SK-N-DZ (cell line): ENCODE data around the gene ATP2C1.
"Not testable (repeated sequence)": the region's sequence is repeated elsewhere in the genome, so short reads cannot be mapped to it uniquely, and the experiment has no call there.

Experiments used
- DNase-seq: peaks from one replicate; pipeline ENCODE4 v3.0.0-alpha.2; 2015; ENCODE audit warnings: low spot score

ATP2C1 gene

GRCh38 chr3:130934442-130935089, 40.7 kb downstream of the ATP2C1 start:
- no peak for DNase-seq

- no peak for DNase-seq
These were observed 42.0 kb downstream of the ATP2C1 start for GRCh38 chr3:130935761-130936492.

GRCh38 chr3:130939753-130940152, 45.9 kb downstream of the ATP2C1 start:
- no peak for DNase-seq

DNA sequence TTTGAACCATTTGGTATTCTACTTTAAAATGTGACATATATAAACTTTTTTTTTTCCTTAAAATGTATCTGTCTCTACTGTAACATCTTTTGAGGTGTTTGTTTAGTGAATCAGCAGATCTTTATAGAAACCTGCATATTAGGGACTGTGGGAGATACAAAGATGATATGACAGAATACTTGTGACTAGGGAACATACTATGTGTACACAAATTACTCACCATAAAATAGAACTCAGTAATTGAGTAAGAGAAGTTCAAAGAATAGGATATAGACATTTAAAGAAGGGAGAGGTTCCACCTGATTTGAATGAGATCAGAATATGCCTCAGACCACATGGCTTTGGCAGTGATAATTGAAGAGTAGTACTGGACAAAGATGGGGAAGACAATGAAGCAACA, 47.9 kb downstream of the ATP2C1 start:
- DNase-seq, result no peak

DNA sequence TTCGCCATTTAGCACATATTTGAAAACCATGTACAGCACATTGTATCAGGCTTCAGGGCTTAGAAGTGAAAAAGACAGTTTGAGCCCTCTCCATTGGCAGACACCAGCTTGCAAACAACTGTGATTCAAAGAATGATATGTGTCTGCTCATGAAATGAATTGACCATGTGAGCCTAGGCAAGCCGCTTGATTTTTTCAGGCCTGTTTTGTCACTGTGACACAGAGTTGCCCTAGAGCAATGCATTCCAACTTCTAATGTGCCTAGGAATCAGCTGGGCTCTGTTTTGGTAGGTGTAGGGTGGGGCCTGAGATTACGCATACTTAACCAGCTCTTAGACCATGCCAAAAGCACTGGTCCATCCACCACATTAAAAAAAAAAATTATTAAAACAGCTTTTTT, 53.0 kb downstream of the ATP2C1 start:
- DNase-seq, result no peak

GRCh38 chr3:130948001-130948773, 54.3 kb downstream of the ATP2C1 start:
- no peak for DNase-seq

- no peak for DNase-seq
These were observed 55.0 kb downstream of the ATP2C1 start for GRCh38 chr3:130948929-130949328.

- DNase-seq, result no peak
These were observed 56.2 kb downstream of the ATP2C1 start for GRCh38 chr3:130950124-130950523.

GRCh38 chr3:130950641-130951040, 56.8 kb downstream of the ATP2C1 start:
- DNase-seq, result no peak

DNA sequence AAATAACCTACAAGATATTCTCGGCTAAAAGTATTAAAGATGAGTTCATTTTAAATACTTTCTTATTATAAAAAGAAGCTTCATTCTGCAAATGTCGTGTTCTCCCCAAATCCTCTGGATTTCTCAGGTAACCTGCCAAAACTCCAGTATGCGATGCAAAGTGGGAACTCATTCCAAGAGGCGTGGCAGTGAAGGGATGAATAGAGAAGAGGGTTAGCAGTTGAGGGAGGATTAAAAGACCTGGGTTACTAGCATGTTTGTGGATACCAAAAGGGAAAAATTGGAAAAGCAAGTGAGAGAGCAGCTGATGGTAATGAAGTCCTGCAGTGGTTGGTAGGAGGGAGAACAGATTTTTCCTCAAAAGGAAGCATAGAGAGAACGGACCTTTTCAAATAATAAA, 61.6 kb downstream of the ATP2C1 start:
- no peak for DNase-seq

- DNase-seq, result no peak
These were observed 62.4 kb downstream of the ATP2C1 start for GRCh38 chr3:130956281-130956680.

GRCh38 chr3:130956721-130957120, 62.8 kb downstream of the ATP2C1 start:
- DNase-seq, result no peak

GRCh38 chr3:130960139-130960795, 66.4 kb downstream of the ATP2C1 start:
- no peak for DNase-seq

- no peak for DNase-seq
These were observed 67.6 kb downstream of the ATP2C1 start for GRCh38 chr3:130961458-130961857.

DNA sequence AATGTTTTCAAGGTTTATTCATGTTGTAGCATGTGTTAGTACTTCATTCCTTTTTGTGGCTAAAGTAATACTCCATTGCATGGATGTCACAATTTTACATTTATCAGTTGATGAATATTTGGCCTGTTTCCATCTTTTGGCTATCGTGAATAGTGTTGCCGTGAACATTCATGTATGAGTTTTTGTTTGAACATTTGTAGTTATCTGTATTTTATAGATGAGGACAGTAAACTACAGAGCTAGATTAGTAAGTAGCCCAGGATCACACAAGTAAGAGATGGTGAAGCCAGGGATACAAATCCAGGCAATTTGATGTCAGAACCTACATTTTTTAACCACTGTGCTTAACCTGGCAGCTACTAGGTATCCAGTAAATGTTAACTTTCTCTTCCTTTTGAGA, 69.6 kb downstream of the ATP2C1 start:
- no peak for DNase-seq

GRCh38 chr3:130963878-130964277, 70.0 kb downstream of the ATP2C1 start:
- DNase-seq, result no peak

GRCh38 chr3:130967281-130967680, 73.4 kb downstream of the ATP2C1 start:
- no peak for DNase-seq

DNA sequence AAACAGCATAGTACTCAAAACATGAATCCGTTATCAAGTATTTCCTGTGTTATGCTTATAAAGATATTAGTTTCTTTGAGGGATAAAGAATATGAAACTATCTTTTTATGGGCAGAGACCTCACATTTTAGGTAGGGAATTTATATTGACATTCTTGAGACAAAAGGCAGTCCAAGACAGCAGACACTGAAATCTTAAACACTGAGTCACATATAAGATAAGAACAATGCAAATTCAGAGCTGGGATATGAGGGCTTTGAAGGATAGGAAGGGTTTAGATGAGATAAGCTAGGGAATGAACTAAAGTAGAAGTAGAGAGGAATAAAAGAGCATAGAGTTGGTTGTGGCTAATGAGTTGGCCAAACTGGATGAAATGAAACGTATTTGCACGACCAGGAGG, 74.3 kb downstream of the ATP2C1 start:
- no peak for DNase-seq

GRCh38 chr3:130969621-130970020, 75.7 kb downstream of the ATP2C1 start:
- no peak for DNase-seq

GRCh38 chr3:130971208-130971607, 77.3 kb downstream of the ATP2C1 start:
- no peak for DNase-seq

GRCh38 chr3:130972592-130972991, 78.7 kb downstream of the ATP2C1 start:
- not testable (repeated sequence) for DNase-seq

DNA sequence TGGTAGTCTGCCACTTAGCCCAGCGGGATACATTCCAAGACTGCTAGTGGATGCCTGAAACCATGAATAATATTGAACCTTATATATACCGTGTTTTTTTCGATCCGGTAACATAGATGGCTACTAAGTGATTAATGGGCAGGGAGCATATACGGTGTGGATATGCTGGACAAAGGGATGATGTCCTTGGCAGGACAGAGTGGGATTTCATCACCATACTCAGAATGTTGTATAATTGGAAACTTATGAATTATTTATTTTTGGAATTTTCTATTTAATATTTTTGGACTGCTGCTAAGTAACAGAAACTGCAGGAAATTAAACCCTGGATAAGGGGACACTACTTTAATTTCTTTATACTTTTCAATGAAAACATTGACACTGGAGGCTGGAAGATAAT, 79.5 kb downstream of the ATP2C1 start:
- no peak for DNase-seq
